GM18873 (cell line): ENCODE results near the gene SLC9A8.

ENCODE experiments used
- ATAC-seq: cut with Tn5 transposase; IDR thresholded peaks from one replicate; pipeline ENCODE4 v1.9.1; 2021; ENCODE audit warnings: mild to moderate bottlenecking, moderate library complexity, moderate number of reproducible peaks; ENCODE audit not compliant: unreplicated experiment, low FRiP score

Gene SLC9A8

GRCh38 chr20:49938173-49939163 is 125.8 kb downstream of the SLC9A8 start:
- ATAC-seq, result no peak

- no peak for ATAC-seq
These were observed 128.8 kb downstream of the SLC9A8 start for GRCh38 chr20:49941456-49941855.
